ENCODE results near the gene WDR5. TPM values are rescaled to one million over a fixed set of nuclear protein-coding genes. Genes with fewer than 3 reads are reported as not detected.

WDR5 gene
- total RNA-seq, 1 donor from 2014 or later: 16.7 TPM

DNA sequence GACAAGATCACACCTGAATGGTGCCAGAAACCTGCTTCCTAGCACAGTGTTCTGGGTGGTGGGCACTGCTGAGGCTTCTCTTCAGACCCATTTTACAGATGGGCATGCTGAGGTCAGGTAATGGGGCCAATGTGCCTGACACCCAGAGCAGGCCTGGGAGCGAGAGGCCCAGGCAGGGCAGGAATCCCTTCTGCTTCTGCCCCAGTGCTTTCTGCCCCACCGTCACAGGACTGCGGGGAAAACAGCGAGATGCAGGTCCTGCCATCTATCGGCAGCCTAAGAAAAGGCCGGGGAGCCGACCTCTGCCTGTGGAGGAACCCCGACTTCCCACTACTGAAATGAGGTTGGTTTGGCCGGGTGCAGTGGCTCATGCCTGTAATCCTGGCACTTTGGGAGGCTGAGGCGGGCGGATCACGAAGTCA is 51.2 kb downstream of the WDR5 start:
- no peak for DNase-seq (ENCODE audit: low read depth in 2 of 2)

DNA sequence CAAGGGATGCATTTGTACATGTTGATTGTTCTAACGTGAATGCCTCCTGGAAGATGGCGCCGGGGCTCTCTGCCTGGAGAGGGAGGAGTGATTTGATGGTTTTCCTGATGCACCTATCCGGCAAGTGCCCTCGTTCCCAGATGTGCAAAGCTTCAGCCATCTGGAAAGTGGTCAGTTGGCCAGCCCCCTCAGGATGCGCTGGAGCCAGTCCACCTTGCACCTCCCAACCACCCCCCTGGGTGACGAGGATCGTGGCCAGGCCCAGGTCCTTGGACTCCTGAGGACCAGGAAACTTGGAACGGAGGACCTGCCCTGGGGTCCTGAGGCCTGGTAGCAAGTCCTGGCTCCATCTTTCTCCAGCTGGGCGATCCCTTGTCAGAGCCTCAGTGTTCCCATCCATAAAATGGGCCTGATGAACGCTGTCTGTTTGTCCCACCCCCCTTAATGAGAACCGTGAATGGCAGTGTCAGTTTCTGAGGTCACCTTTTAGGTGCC is 52.1 kb downstream of the WDR5 start:
- no peak for DNase-seq (ENCODE audit: low read depth in 2 of 2)

- peak in 1 of 2 donors; percentile 11 for DNase-seq (ENCODE audit: low read depth in 2 of 2)
Measured at GRCh38 chr9:134188386-134189144, 52.7 kb downstream of the WDR5 start.

DNA sequence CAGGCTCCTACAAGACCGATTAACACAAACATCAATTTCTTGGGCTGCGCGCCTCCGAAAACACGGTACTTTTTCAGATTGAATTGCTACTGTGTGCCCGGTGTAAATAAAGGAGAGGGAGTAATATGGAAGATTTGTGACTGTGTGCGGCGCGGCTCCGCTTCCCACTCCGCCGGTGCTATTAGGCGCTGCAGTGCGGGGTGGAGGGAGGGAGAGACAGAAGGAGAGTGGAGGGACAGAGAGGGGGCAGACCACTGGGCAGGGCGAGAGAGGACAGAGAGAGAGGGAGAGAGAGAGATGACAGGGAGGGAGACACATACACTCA is 53.2 kb downstream of the WDR5 start:
- DNase-seq (ENCODE audit: low read depth in 2 of 2): no peak

- DNase-seq (ENCODE audit: low read depth in 2 of 2): no peak
Measured at GRCh38 chr9:134189470-134190231, 53.8 kb downstream of the WDR5 start.

- DNase-seq (ENCODE audit: low read depth in 2 of 2): no peak
Measured at GRCh38 chr9:134190232-134191121, 54.6 kb downstream of the WDR5 start.

DNA sequence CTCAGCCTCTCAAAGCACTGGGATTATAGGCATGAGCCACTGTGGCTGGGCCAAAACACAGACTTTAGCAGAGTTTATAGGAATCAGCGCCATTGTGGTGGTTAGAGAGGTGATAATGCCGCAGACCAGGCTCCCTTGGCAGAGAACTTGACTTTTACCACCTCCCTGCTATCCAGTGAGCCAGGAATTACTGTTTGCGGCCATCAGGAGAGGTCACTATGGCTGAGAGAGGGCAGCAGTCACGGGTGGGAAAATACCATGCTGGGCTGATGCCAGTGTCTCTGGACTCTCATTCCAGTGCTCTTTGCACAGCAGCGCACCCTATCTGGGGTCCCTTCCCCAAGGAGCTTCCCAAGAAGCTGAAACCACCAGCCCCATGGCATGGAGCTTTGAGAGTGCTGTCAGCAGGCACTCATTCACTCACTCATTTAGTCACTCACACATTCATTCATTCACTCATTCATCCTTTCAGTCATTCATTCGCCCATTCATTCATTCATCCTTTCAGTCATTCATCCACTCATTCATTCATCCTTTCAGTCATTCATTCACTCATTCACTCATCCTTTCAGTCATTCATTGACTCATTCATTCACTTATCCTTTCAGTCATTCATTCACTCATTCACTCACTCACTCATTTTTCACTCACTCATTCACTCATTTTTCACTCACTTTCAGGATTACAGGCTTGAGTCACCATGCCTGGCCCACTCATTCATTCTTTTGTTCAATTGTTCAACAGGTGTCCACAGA is 55.8 kb downstream of the WDR5 start:
- DNase-seq (ENCODE audit: low read depth in 2 of 2): no peak

- DNase-seq (ENCODE audit: low read depth in 2 of 2): no peak
Measured at GRCh38 chr9:134192311-134192950, 56.5 kb downstream of the WDR5 start.

- DNase-seq (ENCODE audit: low read depth in 2 of 2): no peak
Measured at GRCh38 chr9:134192951-134193731, 57.3 kb downstream of the WDR5 start.

- DNase-seq (ENCODE audit: low read depth in 2 of 2): no peak
Measured at GRCh38 chr9:134193912-134194535, 58.1 kb downstream of the WDR5 start.

GRCh38 chr9:134195558-134195957 is 59.7 kb downstream of the WDR5 start:
- DNase-seq (ENCODE audit: low read depth in 2 of 2): no peak

DNA sequence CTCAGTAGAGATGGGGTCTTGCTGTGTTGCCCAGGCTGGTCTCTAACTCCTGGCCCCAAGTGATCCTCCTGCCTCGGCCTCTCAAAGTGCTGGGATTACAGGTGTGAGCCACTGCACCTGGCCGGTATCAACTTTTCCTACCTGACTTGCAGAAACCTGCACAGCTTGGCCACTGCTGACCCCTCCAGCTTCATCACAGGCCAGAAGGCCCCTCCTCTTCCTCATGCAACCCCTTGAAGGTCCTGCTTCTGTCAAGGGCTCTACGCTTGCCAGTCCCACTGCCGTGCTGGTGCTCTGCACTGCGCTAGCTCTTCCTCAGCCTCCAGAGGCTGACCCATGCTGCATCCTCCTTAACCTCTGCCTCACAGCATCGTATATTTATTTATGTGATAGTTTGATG is 61.0 kb downstream of the WDR5 start:
- DNase-seq (ENCODE audit: low read depth in 2 of 2): no peak

- no peak for DNase-seq (ENCODE audit: low read depth in 2 of 2)
Measured at GRCh38 chr9:134198791-134199190, 62.9 kb downstream of the WDR5 start.

- DNase-seq (ENCODE audit: low read depth in 2 of 2): no peak
Measured at GRCh38 chr9:134200730-134201129, 64.8 kb downstream of the WDR5 start.

DNA sequence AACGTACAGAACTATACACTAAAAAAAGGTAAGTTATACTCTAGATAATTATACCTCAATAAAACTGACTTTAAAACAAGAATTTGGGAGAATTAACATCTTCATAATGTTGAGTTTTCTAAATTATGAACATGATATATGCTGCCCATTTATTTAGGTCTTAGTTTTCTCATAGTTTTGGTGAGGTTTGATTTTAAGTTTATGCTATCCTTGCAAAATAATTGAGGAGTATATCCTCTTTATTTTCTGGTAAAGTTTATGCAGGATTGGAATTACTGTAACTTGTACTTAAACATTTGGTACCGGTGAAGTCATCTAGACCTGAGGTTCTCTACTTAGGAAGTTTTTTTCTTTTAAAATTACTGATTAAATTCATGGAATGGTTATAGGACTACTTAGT is 67.3 kb downstream of the WDR5 start:
- DNase-seq (ENCODE audit: low read depth in 2 of 2): no peak

DNA sequence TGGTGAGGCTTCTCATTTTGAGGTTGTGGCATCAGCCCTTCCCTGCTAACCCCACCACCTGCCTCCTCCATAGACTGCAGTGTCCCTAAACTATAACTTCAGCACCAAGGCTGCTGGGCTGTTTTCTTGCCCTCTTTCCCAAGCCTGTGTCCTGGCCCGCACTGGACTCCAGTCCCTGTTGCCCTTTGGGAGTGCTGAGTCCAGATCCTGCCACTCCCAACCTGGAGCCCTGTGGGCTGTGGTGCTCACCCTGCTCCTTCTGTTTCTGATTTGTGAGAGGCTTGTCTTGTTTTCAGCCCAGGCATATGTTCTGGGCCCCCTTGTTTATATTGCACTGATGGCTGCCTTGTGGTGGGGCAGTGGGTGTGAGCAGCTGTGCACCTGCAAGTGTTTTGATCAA is 68.2 kb downstream of the WDR5 start:
- DNase-seq (ENCODE audit: low read depth in 2 of 2): no peak

DNA sequence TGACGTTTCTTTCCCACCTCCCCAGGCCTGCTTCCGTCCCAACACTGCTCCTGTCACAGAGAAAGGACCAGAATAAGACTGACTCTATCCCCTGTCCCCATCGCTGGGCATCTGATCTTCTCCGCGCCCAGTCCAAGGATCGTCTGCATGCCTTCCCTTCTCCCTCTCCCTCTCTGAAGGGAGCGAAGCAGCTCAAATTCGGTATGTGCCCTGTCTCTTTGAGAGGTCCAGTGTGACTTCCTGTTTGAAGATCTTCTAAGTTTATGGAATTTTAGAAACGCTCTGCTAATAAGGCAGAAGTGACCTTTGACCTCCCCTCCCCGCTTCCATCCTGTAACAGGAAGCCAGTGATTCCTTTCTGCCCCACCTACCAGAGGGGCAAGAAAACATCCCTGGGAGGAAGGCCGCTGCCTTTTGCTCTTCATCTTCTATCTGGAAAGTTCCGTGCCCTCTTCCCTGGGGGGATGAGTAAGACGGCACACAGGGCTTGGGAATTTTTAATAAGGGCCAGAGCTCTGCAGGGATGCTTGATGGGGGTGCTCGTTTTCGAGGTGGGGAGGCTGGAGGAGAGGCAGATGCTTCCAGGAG is 69.2 kb downstream of the WDR5 start:
- DNase-seq (ENCODE audit: low read depth in 2 of 2): peak in 1 of 2 donors; percentile 20

DNA sequence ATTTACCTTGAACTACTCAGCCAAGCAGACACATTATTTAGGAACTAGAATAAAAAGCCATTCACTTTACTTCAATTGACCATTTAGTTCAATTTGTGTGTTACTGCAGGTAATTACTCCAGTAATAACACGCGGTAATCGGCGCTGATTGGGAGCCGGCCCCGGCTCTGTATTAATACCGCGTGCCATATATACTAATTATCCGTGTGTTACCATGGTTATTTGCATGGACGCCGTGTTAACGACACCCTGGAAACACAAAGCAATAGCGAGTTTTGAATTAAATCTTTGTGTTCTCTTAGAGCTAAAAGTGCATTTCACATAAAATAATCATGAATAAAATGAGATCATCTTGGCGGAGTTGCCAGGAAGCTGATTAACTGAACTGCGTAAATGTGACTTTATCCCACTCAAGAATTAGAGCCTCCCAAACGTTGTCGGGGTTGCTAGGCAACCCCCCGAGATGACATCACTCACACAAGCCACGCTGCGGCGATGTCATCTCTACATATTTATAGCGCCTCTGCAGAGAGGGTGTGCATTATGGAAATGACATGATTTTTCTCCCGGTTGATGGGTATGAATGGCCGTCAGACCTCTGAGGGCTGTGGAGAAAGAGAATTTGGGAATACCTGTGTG is 69.9 kb downstream of the WDR5 start:
- peak; percentile 66 to 71 for DNase-seq (ENCODE audit: low read depth in 2 of 2)

Measured in dermis microvascular lymphatic vessel endothelial cell (primary cell).